Measurements from ENCODE around the gene RBM4B.

RBM4B gene

DNA sequence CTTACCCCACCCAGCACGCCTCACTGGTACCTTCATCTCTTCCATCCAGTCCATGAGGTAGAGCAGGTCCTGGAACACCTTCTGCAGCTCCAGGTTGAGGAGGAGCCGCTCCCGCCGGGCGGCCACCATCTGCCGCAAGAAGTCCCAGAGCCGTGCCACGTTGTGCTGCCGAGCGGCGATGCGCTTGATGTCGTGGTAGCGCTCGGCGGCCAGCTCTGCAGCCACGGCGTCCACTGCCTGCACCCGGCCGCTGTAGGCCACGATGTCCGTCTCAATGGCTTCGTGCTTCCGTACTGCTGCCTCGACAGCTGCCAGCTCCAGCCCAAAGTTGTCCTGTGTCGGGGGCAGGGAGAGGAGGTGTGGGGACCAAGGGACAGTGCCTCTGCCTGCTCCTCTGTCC, 29.8 kb upstream of the RBM4B start:
- no peak for DNase-seq (ENCODE audit: low read depth, low spot score)

DNA sequence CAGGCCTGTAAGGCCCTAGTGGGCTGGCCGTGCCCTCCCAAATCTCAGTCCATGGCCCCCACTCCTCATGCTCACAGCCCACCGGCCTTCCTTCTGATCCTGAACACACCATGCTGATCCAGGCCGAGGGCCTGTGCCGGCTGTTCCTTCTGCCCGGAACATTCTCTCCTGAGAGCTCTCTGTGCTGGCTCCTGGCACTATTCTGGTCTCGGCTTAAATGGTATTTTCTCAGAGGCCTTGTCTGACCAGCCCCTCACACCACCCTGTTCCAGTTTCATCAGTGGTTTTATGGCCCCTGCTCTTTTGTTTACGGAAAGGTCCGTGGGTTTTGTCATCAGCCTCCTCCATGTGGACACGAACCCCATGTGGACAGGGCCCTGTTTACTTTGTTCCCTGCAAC, 29.3 kb upstream of the RBM4B start:
- no peak for DNase-seq (ENCODE audit: low read depth, low spot score)

GRCh38 chr11:66705587-66706335, 28.1 kb upstream of the RBM4B start:
- no peak for DNase-seq (ENCODE audit: low read depth, low spot score)

DNA sequence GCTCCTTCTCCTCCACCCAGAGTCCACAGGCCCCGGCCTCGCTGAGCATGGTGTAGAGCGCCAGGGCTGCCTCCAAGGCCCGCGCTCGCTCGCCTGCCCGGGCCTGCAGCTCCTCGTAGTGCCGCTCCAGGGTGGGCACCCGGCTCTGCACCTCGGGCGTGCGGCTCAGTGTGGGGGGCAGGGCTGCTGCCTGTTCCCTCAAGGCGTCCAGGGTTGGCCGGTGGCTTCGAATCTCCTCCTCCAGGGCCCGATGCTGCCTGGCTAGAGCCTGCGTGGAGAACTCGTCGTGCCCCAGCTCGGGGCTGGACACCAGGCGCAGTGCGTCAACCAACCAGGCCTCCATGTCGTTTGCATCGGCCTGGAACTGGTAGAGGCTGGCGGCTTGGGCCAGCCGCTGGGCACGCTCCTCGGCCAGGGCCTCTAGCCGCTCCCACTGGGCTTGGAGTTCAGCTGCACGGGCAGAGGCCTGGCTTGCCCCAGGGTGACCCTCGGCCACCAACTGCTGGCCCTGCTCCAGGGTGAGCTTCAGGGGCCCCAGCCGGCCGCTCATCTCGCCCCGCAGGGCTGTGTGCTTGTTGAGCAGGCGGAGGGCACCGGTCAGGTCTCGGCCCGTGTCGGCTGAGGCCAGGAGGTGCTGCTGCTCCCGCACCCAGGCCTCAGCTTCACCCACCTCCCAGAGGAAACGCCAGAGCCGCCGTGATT, 27.1 kb upstream of the RBM4B start:
- no peak for DNase-seq (ENCODE audit: low read depth, low spot score)

GRCh38 chr11:66701432-66702240, 23.9 kb upstream of the RBM4B start:
- DNase-seq (ENCODE audit: low read depth, low spot score) = no peak

DNA sequence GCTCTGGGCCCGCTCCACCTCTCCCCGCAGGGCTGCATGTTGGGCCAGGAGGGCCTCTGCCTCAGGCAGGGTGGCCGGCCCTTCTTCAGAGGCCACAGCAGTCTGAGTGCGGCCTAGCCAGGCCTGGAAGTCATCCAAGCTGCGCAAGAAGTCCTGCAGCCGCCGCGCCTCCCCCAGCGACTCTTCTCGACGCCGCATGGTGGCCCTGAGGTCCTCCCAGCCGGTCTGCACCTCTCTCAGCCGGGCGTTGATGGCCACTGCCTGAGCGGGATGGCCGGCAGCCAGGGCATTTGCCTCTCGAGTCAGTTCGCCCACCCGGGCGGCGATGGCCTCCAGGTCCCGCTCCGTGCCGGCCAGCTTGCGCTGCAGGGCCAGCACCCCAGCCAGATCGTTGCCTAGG, 23.1 kb upstream of the RBM4B start:
- DNase-seq (ENCODE audit: low read depth, low spot score) = no peak

- DNase-seq (ENCODE audit: low read depth, low spot score) = no peak
These were observed 22.6 kb upstream of the RBM4B start for GRCh38 chr11:66700337-66700736.

DNA sequence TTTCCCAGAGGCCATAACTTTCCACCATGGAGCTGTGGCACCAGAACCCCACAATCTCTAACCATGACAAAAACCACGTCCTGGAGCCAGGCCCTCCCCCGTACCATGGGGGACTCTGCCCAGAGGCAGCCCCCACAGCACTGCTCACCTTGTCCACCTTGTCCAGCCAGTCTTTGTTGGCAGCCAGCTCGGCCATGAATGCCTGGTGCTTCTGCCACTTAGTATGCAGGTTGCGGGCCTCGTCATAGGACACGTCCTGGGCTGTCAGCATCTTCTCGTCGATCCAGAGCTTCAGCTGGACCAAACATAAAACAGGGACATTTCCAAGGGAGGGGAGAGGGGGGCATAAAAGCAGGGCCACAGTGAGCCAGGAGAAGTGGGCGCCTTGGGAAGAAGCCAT, 20.8 kb upstream of the RBM4B start:
- no peak for DNase-seq (ENCODE audit: low read depth, low spot score)

GRCh38 chr11:66697988-66698387, 20.3 kb upstream of the RBM4B start:
- DNase-seq (ENCODE audit: low read depth, low spot score) = no peak

DNA sequence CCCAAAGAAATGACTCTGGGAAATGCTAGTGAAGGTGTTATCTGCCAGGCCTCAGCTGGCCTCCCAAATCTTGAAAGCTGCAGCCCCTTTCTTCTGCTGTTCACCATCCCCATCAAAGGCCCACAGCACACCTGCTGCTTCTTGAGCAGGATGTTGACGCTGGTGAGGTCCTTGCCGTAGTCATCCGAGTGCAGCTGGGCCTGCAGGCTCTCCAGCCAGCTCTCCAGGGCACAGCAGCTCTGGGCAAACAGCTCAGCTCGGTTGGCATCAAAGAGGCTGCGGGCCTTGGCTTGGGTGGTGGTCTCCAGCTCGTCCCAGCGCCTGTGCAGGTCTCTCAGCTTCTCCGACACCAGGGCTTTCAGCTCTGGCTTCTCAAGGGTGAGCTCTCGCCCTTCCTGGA, 18.5 kb upstream of the RBM4B start:
- no peak for DNase-seq (ENCODE audit: low read depth, low spot score)

DNA sequence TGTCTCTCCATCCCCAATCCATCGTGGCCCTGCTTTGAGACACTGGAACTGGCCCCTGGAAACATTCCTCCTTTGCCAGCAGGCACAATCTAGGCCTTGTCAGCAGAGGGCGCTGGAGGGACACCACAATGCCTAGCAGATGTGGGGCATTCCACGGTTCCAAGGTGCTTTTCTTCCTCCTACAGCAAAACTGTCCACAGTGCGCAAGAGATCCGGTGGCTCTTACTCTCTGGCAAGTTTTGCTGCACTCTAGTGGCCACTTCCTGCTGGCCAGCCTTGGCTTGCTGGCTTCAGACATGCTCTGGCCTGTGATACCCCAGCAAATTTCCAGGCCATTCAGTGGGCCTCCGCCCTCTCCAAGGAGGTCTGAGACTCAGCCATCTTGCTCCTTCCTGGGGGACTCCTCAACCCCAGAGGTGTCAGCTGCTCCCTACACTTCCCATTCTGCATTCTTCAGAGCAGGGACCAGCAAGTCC, 17.1 kb upstream of the RBM4B start:
- peak; percentile 98 for DNase-seq (ENCODE audit: low read depth, low spot score)

DNA sequence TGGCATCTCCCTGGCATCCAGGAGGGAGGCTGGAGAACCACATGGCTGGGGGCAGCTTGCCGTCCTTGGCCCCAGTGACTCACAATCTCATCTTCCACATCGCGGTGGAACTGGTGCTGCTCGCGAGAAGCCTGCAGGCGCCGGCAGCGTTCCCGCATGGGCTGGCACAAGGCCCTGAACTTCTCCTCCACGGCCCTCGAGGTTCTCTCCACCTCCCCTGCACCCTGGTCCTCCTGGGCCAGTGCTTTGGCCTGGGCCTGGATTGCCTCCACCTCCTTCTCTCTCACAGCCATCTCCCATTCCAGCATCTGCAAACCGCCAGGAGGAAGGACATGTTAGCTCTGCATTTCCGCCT, 16.3 kb upstream of the RBM4B start:
- DNase-seq (ENCODE audit: low read depth, low spot score) = no peak

DNA sequence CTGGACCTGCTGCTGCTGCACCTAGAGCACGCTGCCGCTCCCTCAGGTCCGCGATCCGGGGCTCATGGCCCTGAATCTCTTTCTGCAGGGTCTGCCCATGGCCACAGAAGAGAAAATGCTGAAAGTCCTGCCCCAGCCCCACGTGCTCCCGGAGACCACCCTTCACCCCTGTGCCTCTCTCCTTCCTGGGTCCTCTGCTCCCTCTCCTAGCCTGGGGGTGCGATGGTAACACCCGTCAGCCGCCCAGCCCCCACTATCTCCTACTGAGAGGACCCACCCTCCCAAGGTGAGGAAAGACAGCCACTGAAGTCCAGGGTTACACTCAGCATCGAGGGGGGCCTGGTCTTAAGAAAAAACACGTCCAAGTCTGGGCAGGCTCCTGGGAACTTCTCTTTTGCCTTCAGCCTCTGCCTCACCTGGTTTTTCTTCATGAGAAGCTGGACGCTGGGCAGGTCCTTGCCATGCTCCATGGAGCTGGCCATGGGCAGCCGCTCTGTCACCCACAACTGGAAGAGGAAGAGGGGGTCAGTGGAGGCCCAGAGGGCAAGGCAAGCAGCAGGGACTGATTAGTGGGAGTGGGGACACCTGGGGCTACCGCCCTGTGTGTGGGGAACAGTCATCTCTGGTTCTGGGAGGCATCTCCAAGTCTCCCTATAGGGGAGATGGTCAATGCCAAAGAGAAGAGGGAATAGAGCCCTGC, 15.8 kb upstream of the RBM4B start:
- DNase-seq (ENCODE audit: low read depth, low spot score) = no peak

- DNase-seq (ENCODE audit: low read depth, low spot score) = no peak
These were observed 15.2 kb upstream of the RBM4B start for GRCh38 chr11:66692871-66693331.

DNA sequence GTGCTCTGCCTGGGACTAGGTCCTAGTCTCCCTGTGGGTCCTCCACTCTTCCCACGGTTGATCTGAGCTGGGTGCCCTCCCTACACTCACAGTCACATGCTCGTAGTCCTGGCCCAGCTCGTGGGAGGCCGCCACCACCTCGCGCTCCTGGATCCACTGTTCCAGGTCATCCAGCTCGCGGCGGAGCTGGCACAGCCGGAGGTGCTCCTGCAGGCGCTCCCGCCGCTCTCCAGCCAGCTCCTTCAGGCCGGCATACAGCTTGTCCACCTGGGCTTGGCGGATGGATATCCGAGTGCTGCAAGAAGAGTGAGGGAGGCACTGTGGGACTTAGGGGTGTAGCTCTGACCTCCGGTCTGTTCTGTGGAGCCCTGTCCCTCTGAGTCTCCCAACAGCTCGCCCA, 14.8 kb upstream of the RBM4B start:
- DNase-seq (ENCODE audit: low read depth, low spot score) = no peak

- no peak for DNase-seq (ENCODE audit: low read depth, low spot score)
These were observed 13.8 kb upstream of the RBM4B start for GRCh38 chr11:66691311-66691980.

- DNase-seq (ENCODE audit: low read depth, low spot score) = no peak
These were observed 12.2 kb upstream of the RBM4B start for GRCh38 chr11:66689661-66690590.

DNA sequence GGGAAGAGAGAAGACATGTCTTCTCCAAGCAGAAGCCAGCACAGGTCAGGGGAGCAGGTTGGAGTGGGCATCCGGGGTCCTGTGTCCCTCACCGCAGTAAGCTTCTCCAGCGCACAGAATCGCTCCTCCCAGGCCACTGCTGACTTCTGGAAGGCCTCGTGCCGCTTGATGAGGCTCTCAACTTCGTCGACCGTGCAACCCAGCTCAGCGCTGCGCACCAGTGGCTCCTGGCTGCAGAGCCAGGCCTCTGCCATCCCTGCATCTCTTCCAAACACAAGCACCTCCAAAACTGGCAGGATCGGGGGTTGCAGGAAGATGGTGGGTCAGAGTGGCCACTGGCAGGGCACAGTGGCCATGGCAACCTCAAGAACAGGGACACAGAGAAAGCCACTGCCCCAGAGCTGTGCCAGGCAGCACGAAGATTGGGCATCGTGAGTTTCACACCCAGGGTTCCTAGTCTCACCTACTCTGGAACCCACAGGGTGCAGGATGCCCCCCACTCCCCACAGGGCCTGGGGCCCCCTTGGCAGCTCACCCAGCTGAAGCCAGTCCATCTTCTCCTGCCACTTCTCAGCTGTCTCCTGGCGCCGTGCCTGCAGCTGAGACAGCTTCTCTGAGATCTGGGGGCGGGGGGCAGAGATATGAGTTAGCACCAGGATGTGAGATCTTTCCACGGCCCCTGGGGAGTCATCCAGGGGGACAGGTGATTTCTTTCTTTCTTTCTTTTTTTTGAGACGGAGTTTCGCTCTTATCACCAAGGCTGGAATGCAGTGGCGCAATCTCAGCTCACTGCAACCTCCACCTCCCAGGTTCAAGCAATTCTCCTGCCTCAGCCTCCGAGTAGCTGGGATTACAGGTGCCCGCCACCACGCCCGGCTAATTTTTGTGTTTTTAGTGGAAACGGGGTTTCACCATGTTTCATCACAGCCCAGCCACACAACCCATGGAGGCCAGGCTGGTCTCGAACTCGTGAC, 11.2 kb upstream of the RBM4B start:
- no peak for DNase-seq (ENCODE audit: low read depth, low spot score)

GRCh38 chr11:66687831-66688281, 10.2 kb upstream of the RBM4B start:
- DNase-seq (ENCODE audit: low read depth, low spot score) = no peak

Data from ELF-1 (cell line).